Heart left ventricle (tissue), 13 donors: Measurements from ENCODE around the gene MEG3.

Experiments used
- POLR2A ChIP-seq, 2 donors: fragments of 450-650 bp; IDR thresholded peaks; one replicate each; pipeline ENCODE4 v1.6.1; 2017; ENCODE audit warnings: antibody characterized with exemption in 2 of 2, mild to moderate bottlenecking in 2 of 2, moderate library complexity in 2 of 2
- TF ChIP-seq, protein P1 (sequence below), 12 donors: fragments of 200-600 bp; sonication (generic) in 4 of 12; IDR thresholded peaks; one replicate each; pipeline versions ENCODE4 v1.5.0 to v1.8.0; 2018 to 2022; ENCODE audit warnings: antibody characterized with exemption in 12 of 12, mild to moderate bottlenecking in 5 of 12
- donor health status: ischemic (EF 13 %, LVEDD 7.1; RV severe dilation, severe dysfunction).
- donor health status: DM: no; HTN: yes; CAD: no.
- donor health status: DM: no; HTN: no; CAD: no.
- donor health status: ischemic (EF 25% LVEDD 6.9; RV normal size, moderate dysfunction).
- donor health status: ischemic (EF 25% LVEDD 5.7; RV mildly dilated, moderate dysfunction).
- donor health status: ischemic (EF 35%, LVEDD 5.7; RV mildly dilated, moderate dysfunction).
- donor health status: nonischemic (EF 11% LVEDD 7.7; RV severe dilation, severe dysfunction).
- donor health status: DM: yes; HTN: yes; CAD: no.
- donor health status: PGD.
- donor health status: ischemic (EF 29% LVEDD 5.4; RV normal size, mild dysfunction).
- donor health status: nonischemic (EF 23%, LVEDD 6.1; RV moderate dilation, normal function).

DNA sequence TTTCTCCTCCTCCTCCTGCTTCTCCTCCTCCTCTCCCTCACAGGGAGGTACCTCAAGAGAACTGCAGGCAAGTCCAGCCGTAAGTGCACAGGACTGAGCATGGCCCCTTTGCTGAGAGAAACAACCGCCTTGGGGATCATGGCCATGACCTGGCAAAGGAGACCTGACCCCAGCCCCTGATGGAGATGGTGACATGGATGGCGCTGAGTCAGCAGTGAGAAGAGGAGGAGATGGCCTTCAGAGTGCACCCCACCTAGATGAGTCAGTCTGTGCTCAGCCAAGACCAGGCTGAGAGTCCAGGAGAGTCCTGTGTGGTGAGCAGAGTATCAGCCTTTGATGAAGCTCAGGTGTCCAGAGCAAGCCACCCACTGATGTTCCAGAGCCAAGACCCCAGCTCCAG is 36.4 kb downstream of the MEG3 start:
- no peak for TF ChIP-seq POLR2A (IDR thresholded peaks at IDR 0.05)
- TF ChIP-seq, protein P1, sequence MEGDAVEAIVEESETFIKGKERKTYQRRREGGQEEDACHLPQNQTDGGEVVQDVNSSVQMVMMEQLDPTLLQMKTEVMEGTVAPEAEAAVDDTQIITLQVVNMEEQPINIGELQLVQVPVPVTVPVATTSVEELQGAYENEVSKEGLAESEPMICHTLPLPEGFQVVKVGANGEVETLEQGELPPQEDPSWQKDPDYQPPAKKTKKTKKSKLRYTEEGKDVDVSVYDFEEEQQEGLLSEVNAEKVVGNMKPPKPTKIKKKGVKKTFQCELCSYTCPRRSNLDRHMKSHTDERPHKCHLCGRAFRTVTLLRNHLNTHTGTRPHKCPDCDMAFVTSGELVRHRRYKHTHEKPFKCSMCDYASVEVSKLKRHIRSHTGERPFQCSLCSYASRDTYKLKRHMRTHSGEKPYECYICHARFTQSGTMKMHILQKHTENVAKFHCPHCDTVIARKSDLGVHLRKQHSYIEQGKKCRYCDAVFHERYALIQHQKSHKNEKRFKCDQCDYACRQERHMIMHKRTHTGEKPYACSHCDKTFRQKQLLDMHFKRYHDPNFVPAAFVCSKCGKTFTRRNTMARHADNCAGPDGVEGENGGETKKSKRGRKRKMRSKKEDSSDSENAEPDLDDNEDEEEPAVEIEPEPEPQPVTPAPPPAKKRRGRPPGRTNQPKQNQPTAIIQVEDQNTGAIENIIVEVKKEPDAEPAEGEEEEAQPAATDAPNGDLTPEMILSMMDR (IDR thresholded peaks at IDR 0.05) = no peak
